GM12891 (cell line): ENCODE results near the gene GPC3.

Experiments
- POLR2A ChIP-seq: IDR thresholded peaks from 2 replicates; pipeline ENCODE4 v1.6.1; 2011; ENCODE audit warnings: low read depth, low read length, control low read depth
- POLR2AphosphoS5 ChIP-seq: IDR thresholded peaks from 2 replicates; pipeline ENCODE4 v1.6.1; 2011; ENCODE audit warnings: low read depth, low read length, control low read depth

GRCh38 chrX:133538148-133538547 lies 447.2 kb downstream of the GPC3 start:
- TF ChIP-seq POLR2A (no peak), POLR2AphosphoS5 (no peak)
